GM06990 (cell line): ENCODE results near the gene FRMD4A.

Experiments
- DNase-seq: peaks from one replicate; pipeline ENCODE4 v3.0.0-alpha.2; 2011; ENCODE audit not compliant: insufficient read length; ENCODE audit errors: extremely low read depth
- H3K27me3 ChIP-seq: replicated peaks from 2 replicates; pipeline ENCODE4 v1.6.0; 2011; ENCODE audit warnings: low read length; ENCODE audit not compliant: control insufficient read depth, insufficient read depth
- H3K36me3 ChIP-seq: 2 replicates; pipeline ENCODE4 v1.5.1; 2011; ENCODE audit warnings: low read length; ENCODE audit not compliant: control insufficient read depth, insufficient read depth
- H3K4me3 ChIP-seq: replicated peaks from 2 replicates; pipeline ENCODE4 v1.5.1; 2011; ENCODE audit warnings: low read depth, mild to moderate bottlenecking, control low read depth, low read length
- CTCF ChIP-seq: IDR thresholded peaks from 2 replicates; pipeline ENCODE4 v1.5.1; 2011; ENCODE audit warnings: low read length, control low read depth, mild to moderate bottlenecking, inconsistent platforms; ENCODE audit not compliant: insufficient read depth, poor library complexity, severe bottlenecking

The FRMD4A gene

GRCh38 chr10:13776861-13777311 is 553.8 kb downstream of the FRMD4A start:
- DNase-seq: no peak
- Histone ChIP-seq H3K27me3 (no peaks in the 10 kb centered on the region), H3K4me3 (no peak overlapping the region), H3K36me3 (peaks cover 2% of the 10 kb centered on the region)
- TF ChIP-seq CTCF: no peak

DNA sequence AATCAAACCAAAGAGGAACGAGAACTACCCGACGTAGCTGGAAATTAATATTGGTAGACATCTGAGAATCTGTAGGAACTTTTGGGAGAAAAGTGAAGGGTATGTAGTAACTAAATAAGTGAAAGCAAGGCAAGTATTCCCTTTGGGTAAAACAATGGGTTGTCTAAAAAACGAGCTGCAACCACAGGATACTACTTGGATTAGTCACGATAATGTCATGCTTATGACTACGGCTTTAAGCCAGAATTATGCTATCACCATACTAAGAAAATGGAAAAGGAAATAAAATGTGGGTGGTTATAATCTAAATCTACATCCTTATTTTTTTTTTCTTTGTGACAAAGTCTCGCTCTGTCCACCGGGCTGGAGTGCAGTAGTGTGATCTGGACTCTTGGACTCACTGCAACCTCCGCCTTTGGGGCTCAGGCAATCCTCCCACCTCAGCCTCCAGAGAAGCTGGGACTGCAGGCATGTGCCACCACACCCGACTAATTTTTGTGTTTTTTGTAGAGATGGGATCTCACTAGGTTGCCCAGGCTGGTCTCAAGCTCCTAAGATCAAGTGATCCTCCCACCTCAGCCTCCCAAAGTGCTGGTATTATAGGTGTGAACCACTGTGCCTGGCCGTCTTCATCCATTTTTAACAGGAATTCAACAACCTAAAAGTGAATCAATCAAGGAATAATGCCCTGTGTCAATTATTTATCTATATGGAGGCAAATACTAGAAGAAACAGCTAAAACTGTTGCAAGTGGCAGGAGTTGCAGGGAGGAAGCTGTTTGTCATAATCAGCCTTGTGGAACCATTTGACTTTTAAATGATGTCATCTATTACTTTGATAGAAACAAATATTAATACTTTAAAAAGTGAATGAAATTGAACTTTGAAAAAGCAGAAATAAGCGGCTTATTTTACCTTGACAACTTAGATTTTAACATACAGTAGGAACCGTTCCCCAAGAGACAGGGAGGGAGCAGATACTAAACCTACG is 554.6 kb downstream of the FRMD4A start:
- Histone ChIP-seq H3K4me3 (no peak overlapping the region), H3K27me3 (no peaks in the 10 kb centered on the region), H3K36me3 (peaks cover 2% of the 10 kb centered on the region)
- TF ChIP-seq CTCF: no peak
- DNase-seq: no peak

- Histone ChIP-seq H3K36me3 (peaks cover 2% of the 10 kb centered on the region), H3K4me3 (no peak overlapping the region), H3K27me3 (no peaks in the 10 kb centered on the region)
- TF ChIP-seq CTCF: no peak
- DNase-seq: no peak
Measured at GRCh38 chr10:13774303-13774893, 556.3 kb downstream of the FRMD4A start.

DNA sequence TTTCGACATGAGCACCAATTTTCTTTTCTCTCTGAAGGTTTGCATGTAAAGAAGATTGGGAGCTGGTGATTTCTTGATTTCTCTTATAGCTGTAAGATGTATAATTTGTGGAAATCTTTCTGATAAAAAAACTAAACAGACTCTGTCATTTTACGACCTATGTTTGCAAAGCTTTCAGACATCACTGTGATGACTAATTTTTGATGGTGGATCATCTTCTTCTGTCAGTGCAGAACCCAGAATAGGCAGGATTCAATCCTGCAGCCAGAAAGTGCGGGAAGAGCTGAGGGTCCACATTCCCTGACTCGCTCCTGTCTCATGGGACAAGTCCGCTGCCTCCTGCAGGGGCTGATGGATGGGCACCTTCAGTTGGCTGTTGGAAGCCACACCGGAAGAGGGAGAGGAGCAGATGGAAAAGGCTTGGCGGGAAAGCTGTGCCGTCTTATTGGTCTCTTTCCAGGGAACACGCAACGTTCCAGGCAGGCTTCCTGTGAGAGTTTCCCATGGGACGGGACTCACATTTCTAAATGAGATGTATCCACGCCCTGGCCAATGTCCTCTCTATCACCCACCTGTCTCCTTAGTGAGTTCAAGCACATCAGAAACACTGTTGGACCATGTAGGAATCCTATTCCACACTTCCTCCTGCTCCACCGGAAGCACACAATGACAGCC is 557.1 kb downstream of the FRMD4A start:
- Histone ChIP-seq H3K27me3 (no peaks in the 10 kb centered on the region), H3K4me3 (no peak overlapping the region), H3K36me3 (peaks cover 2% of the 10 kb centered on the region)
- no peak for DNase-seq
- TF ChIP-seq CTCF: no peak

DNA sequence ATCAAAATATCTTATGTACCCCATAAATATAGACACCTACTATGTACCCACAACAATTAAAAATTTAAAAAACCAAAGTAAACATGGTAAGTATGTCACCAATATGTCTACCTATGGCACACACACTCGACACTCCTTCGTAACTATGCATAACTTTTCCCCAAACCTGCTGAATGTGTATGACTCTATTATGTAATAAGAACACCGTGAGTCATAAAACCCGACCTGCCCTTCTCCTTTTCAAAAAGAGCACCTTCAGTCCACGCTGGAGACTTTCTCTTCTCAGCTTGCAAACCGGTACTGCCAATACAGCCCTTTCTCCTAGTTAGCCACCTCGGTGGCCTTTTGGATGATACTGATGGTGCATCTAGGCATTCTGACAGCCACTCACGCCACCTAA is 557.7 kb downstream of the FRMD4A start:
- no peak for DNase-seq
- Histone ChIP-seq H3K4me3 (no peak overlapping the region), H3K36me3 (peaks cover 2% of the 10 kb centered on the region), H3K27me3 (no peaks in the 10 kb centered on the region)
- no peak for TF ChIP-seq CTCF
